OCI-LY7 (cell line): ENCODE data around the gene SDHAF2. TPM values are rescaled to one million over a fixed set of nuclear protein-coding genes. Genes with fewer than 3 reads are reported as not detected.
A peak's percentile ranks its signal among the peaks of the same experiment; 100 is the strongest.
"Not testable (repeated sequence)": the region's sequence is repeated elsewhere in the genome, so short reads cannot be mapped to it uniquely, and the experiment has no call there.

ENCODE experiments used
- BruUV-seq: library from RNA; stranded (reverse); fragments of 400-500 nt; replicated peaks from 2 replicates; lab custom pipeline; 2021; lab: Mats Ljungman, UMichigan
- CTCF ChIA-PET: fragments of 300-600 bp; sonication (Branson Sonifier 250); formaldehyde crosslinking; loops from one replicate; lab custom pipeline; 2022; ENCODE audit warnings: antibody characterized with exemption; ENCODE audit not compliant: unreplicated experiment; lab: Charles Lee
- POLR2A ChIA-PET: fragments of 300-600 bp; sonication (Branson Sonifier 250); formaldehyde crosslinking; loops from one replicate; lab custom pipeline; 2022; ENCODE audit warnings: antibody characterized with exemption; lab: Charles Lee
- DNase-seq: peaks from one replicate; pipeline ENCODE4 v3.0.0-alpha.2; 2015; ENCODE audit warnings: low spot score
- H2AFZ ChIP-seq: fragments of 200-600 bp; sonication (generic), shearing (Covaris generic); 2 replicates; pipeline ENCODE4 v1.6.1; 2014; ENCODE audit warnings: mild to moderate bottlenecking, antibody characterized with exemption, low read length, moderate library complexity
- H3K27ac ChIP-seq: fragments of 200-600 bp; sonication (generic); 2 replicates; pipeline ENCODE4 v1.5.1; 2014; ENCODE audit warnings: mixed run types, low read depth, mild to moderate bottlenecking, moderate library complexity, low read length, inconsistent platforms; ENCODE audit not compliant: poor library complexity, severe bottlenecking
- H3K36me3 ChIP-seq: fragments of 200-600 bp; sonication (generic); 2 replicates; pipeline ENCODE4 v1.6.1; 2014; ENCODE audit warnings: mild to moderate bottlenecking, antibody characterized with exemption, low read length, moderate library complexity, mixed read lengths; ENCODE audit not compliant: insufficient read depth
- H3K4me1 ChIP-seq: fragments of 200-600 bp; sonication (generic); 2 replicates; pipeline ENCODE4 v1.5.1; 2014; ENCODE audit warnings: mild to moderate bottlenecking, low read length; ENCODE audit not compliant: insufficient read depth, poor library complexity, severe bottlenecking
- H3K4me2 ChIP-seq: fragments of 200-600 bp; sonication (generic); 2 replicates; pipeline ENCODE4 v1.6.1; 2014; ENCODE audit warnings: mild to moderate bottlenecking, low read length
- H3K4me3 ChIP-seq: fragments of 200-600 bp; sonication (generic); 2 replicates; pipeline ENCODE4 v1.5.1; 2014; ENCODE audit warnings: mild to moderate bottlenecking, low read depth, low read length; ENCODE audit not compliant: poor library complexity, severe bottlenecking
- H3K79me2 ChIP-seq: fragments of 200-600 bp; sonication (generic); 2 replicates; pipeline ENCODE4 v1.6.1; 2016; ENCODE audit warnings: low read depth, mild to moderate bottlenecking, low read length, moderate library complexity, mixed read lengths; ENCODE audit not compliant: insufficient read depth
- H3K9me2 ChIP-seq: fragments of 200-600 bp; sonication (generic); 2 replicates; pipeline ENCODE4 v1.6.1; 2016; ENCODE audit warnings: mild to moderate bottlenecking, low read length, mixed read lengths; ENCODE audit not compliant: insufficient read depth
- H3K9me3 ChIP-seq: fragments of 200-600 bp; sonication (generic); 2 replicates; pipeline ENCODE4 v1.6.1; 2014; ENCODE audit warnings: mild to moderate bottlenecking, mixed run types, low read length, mixed read lengths
- H4K20me1 ChIP-seq: fragments of 200-600 bp; sonication (generic); 2 replicates; pipeline ENCODE4 v1.6.1; 2014; ENCODE audit warnings: mild to moderate bottlenecking, antibody characterized with exemption, low read length, moderate library complexity, mixed read lengths; ENCODE audit not compliant: insufficient read depth
- CTCF ChIP-seq: fragments of 200-600 bp; sonication (generic); conservative IDR thresholded peaks from 2 replicates; pipeline ENCODE4 v1.5.1; 2014; ENCODE audit warnings: mild to moderate bottlenecking, antibody characterized with exemption, low read length, moderate library complexity, mixed read lengths
- EZH2phosphoT487 ChIP-seq: fragments of 200-600 bp; sonication (generic); IDR thresholded peaks from 2 replicates; pipeline ENCODE4 v1.6.1; 2018; ENCODE audit warnings: low read depth, borderline replicate concordance, mild to moderate bottlenecking, mixed run types, antibody characterized with exemption, low read length, moderate library complexity, mixed read lengths
- intact Hi-C: fragments of 100-400 bp; cut with micrococcal nuclease; formaldehyde crosslinking; loops from one replicate; pipeline ENCODE4 v1.10.0; 2022; ENCODE audit not compliant: unreplicated experiment
- total RNA-seq, 2 experiments: library from RNA; depleted of rRNA in 1 of 2; stranded (reverse); fragments of >200 nt in 1 of 2; shearing (Covaris generic) in 1 of 2; gene quantifications; 2 replicates each; pipeline ENCODE4 v1.2.3, GENCODE V29; 2014 to 2022

Gene SDHAF2
- total RNA-seq, 2 experiments from 2014 or later, result 28.0 to 40.6 TPM

- peak; percentile 72 for TF ChIP-seq CTCF
- TF ChIP-seq EZH2phosphoT487, result no peak
- no peaks in the 10 kb centered on the region for H3K9me3 ChIP-seq
- no peaks in the 10 kb centered on the region for H3K9me2 ChIP-seq
- peaks cover 90% of the 10 kb centered on the region for H3K79me2 ChIP-seq
- peaks cover 22% of the 10 kb centered on the region for H4K20me1 ChIP-seq
- peak overlapping the region; percentile 89 for H3K27ac ChIP-seq
- no TSS peak for BruUV-seq
- intact Hi-C loops, result loop anchor here (5.0 kb wide), 2 partner anchors 67 to 97 kb away; partner anchors contain the start of genes CYB561A3, DDB1, TKFC and TMEM138
- H3K4me2 ChIP-seq, result peak overlapping the region; percentile 89
- ChIA-PET POLR2A (interaction anchor here (0.8 to 3.0 kb wide), 6 partner anchors 20 to 268 kb away, joined by 3 to 10 read pairs (median 4); partner anchors contain the start of genes CYB561A3, TMEM138 and VPS37C), CTCF (interaction anchor here (0.6 to 1.0 kb wide), 2 partner anchors 113 to 116 kb away, joined by 3 read pairs; no protein-coding TSS in a partner anchor)
- H3K4me3 ChIP-seq, result peak overlapping the region; percentile 94
- H3K4me1 ChIP-seq, result peaks cover 37% of the 10 kb centered on the region
- peak; percentile 87 for DNase-seq
- peaks cover 69% of the 10 kb centered on the region for H3K36me3 ChIP-seq
- peak overlapping the region; percentile 19; the same call in 1 of the 2 replicates for H2AFZ ChIP-seq
These were observed 606 bp upstream of the SDHAF2 start for GRCh38 chr11:61429346-61429690.

- BruUV-seq, H3K9me3 ChIP-seq, intact Hi-C loops, H3K9me2 ChIP-seq, H2AFZ ChIP-seq, DNase-seq, CTCF ChIA-PET: not testable (repeated sequence)
- POLR2A ChIA-PET, result interaction anchor here (0.6 to 1.5 kb wide), 4 partner anchors 9 to 441 kb away, joined by 3 to 6 read pairs (median 4); no protein-coding TSS in a partner anchor
- Histone ChIP-seq H3K4me1 (peaks cover 37% of the 10 kb centered on the region), H3K4me3 (peak overlapping the region; percentile 94), H4K20me1 (peaks cover 21% of the 10 kb centered on the region), H3K79me2 (peaks cover 91% of the 10 kb centered on the region), H3K27ac (peak overlapping the region; percentile 89), H3K4me2 (peak overlapping the region; percentile 77), H3K36me3 (peaks cover 64% of the 10 kb centered on the region)
These were observed 915 bp downstream of the SDHAF2 start for GRCh38 chr11:61430839-61431238.

- no peak for DNase-seq
- intact Hi-C loops, result no loop called here
- Histone ChIP-seq H3K9me3 (0 out of 2 replicates have a peak, but pooled peaks cover 5% of the 10 kb centered on the region), H2AFZ (no peak overlapping the region), H3K79me2 (peaks cover 75% of the 10 kb centered on the region), H3K36me3 (peaks cover 92% of the 10 kb centered on the region), H3K9me2 (no peaks in the 10 kb centered on the region), H3K4me1 (peaks cover 2% of the 10 kb centered on the region), H4K20me1 (peaks cover 12% of the 10 kb centered on the region; the same call in 1 of the 2 replicates), H3K4me3 (no peak overlapping the region), H3K27ac (no peak overlapping the region), H3K4me2 (no peak overlapping the region)
- TF ChIP-seq EZH2phosphoT487 (no peak), CTCF (no peak)
- ChIA-PET POLR2A (no interaction called here), CTCF (no interaction called here)
- BruUV-seq, result no TSS peak
These were observed 7.6 kb downstream of the SDHAF2 start for GRCh38 chr11:61437496-61437895.
